GM12865 (cell line): ENCODE measurements around the gene CFAP54.

Experiments used
- DNase-seq: peaks from one replicate; pipeline ENCODE4 v3.0.0; 2010; ENCODE audit warnings: low read depth
- H3K4me3 ChIP-seq: 2 replicates; pipeline ENCODE4 v1.5.1; 2011; ENCODE audit warnings: mild to moderate bottlenecking, low read depth, low read length, control low read depth
- CTCF ChIP-seq: IDR thresholded peaks from 2 replicates; pipeline ENCODE4 v1.5.1; 2011; ENCODE audit warnings: low read length, control low read depth, low read depth, inconsistent platforms; ENCODE audit not compliant: insufficient read depth; ENCODE audit errors: missing control alignments

Gene CFAP54

GRCh38 chr12:96770219-96771102 lies 281.1 kb downstream of the CFAP54 start:
- no peak for DNase-seq
- no peak for TF ChIP-seq CTCF
- H3K4me3 ChIP-seq: no peak overlapping the region

GRCh38 chr12:96773031-96773430 lies 283.7 kb downstream of the CFAP54 start:
- no peak for DNase-seq
- no peak overlapping the region for H3K4me3 ChIP-seq
- no peak for TF ChIP-seq CTCF

GRCh38 chr12:96774496-96775256 lies 285.3 kb downstream of the CFAP54 start:
- DNase-seq: no peak
- H3K4me3 ChIP-seq: no peak overlapping the region
- no peak for TF ChIP-seq CTCF

- H3K4me3 ChIP-seq: no peak overlapping the region
- TF ChIP-seq CTCF: no peak
- DNase-seq: no peak
These were observed 287.5 kb downstream of the CFAP54 start for GRCh38 chr12:96776908-96777307.

- TF ChIP-seq CTCF: no peak
- no peak overlapping the region for H3K4me3 ChIP-seq
- no peak for DNase-seq
These were observed 291.0 kb downstream of the CFAP54 start for GRCh38 chr12:96780330-96780729.

- DNase-seq: no peak
- no peak for TF ChIP-seq CTCF
- H3K4me3 ChIP-seq: no peak overlapping the region
These were observed 297.4 kb downstream of the CFAP54 start for GRCh38 chr12:96786791-96787190.
